K562 (cell line): ENCODE results near the gene LPIN1. TPM values are rescaled to one million over a fixed set of nuclear protein-coding genes. Genes with fewer than 3 reads are reported as not detected.

Source experiments
- ATAC-seq: fragments of 200-7000 bp; cut with Tn5 transposase; 3 replicates; pipeline ENCODE4 v1.9.1; 2020; ENCODE audit warnings: moderate library complexity
- BruUV-seq: library from RNA; stranded (reverse); fragments of 400-500 nt; replicated peaks from 2 replicates; lab custom pipeline; 2021; lab: Mats Ljungman, UMichigan
- CTCF ChIA-PET: fragments of 300-600 bp; formaldehyde crosslinking; extraction: SDS; loops from one replicate; lab custom pipeline; 2021; ENCODE audit warnings: low intra/inter-chr PET ratio; lab: Yijun Ruan, JAX
- POLR2A ChIA-PET: fragments of 300-600, 350-650 bp; sonication (Branson Sonifier 250); formaldehyde crosslinking; extraction: SDS; loops from one replicate; lab custom pipeline; 2021; ENCODE audit warnings: antibody characterized with exemption, inconsistent platforms; lab: Yijun Ruan, JAX
- DNase-seq, 4 experiments: peaks; one replicate each; pipeline versions ENCODE4 v3.0.0 to v3.0.0-alpha.2; 2011 to 2018; ENCODE audit warnings: low spot score in 3 of 4, mixed read lengths in 3 of 4; ENCODE audit errors: extremely low read depth in 1 of 4
- FAIRE-seq: peaks from 2 replicates; lab custom pipeline; 2011; peaks lifted over from hg19 to GRCh38; lab: Jason Lieb, UNC
- H2AFZ ChIP-seq: 2 replicates; pipeline ENCODE4 v1.6.0; 2011; ENCODE audit warnings: low read depth, low read length, control low read depth, inconsistent platforms
- H3K27ac ChIP-seq: fragments of 200-600 bp; 3 replicates; pipeline ENCODE4 v1.8.0; 2011; ENCODE audit warnings: low read depth, mild to moderate bottlenecking, control low read depth, inconsistent platforms, low read length, moderate library complexity, mixed read lengths; ENCODE audit errors: extremely low read depth
- H3K27me3 ChIP-seq, 2 experiments: fragments of 300-600 bp in 1 of 2; 2 replicates in 1 of 2; 3 replicates in 1 of 2; pipeline versions ENCODE4 v1.6.0 to v1.8.0; 2011; ENCODE audit warnings: inconsistent platforms in 2 of 2, low read length in 2 of 2, mild to moderate bottlenecking in 1 of 2, mixed read lengths in 1 of 2, moderate library complexity in 1 of 2; ENCODE audit not compliant: control insufficient read depth in 2 of 2, insufficient read depth in 2 of 2
- H3K36me3 ChIP-seq: fragments of 300-600 bp; 3 replicates; pipeline ENCODE4 v1.8.0; 2011; ENCODE audit warnings: mild to moderate bottlenecking, low read length, inconsistent platforms; ENCODE audit not compliant: control insufficient read depth, insufficient read depth
- H3K4me1 ChIP-seq, 2 experiments: fragments of 200-600 bp in 1 of 2; replicated peaks in 1 of 2; 2 replicates in 1 of 2; 3 replicates in 1 of 2; pipeline versions ENCODE4 v1.5.1 to v1.8.0; 2011; ENCODE audit warnings: inconsistent platforms in 2 of 2, low read length in 2 of 2, mild to moderate bottlenecking in 1 of 2, mixed read lengths in 1 of 2, moderate library complexity in 1 of 2; ENCODE audit not compliant: control insufficient read depth in 2 of 2, insufficient read depth in 2 of 2
- H3K4me2 ChIP-seq: 2 replicates; pipeline ENCODE4 v1.6.1; 2011; ENCODE audit warnings: low read length, control low read depth, inconsistent platforms, mixed read lengths; ENCODE audit not compliant: insufficient read depth
- H3K4me3 ChIP-seq: fragments of 200-600 bp; sonication (generic), shearing (Covaris generic); 2 replicates; pipeline ENCODE4 v1.5.1; 2016; ENCODE audit warnings: control low read depth, inconsistent platforms
- H3K79me2 ChIP-seq: fragments of 200-600 bp; 3 replicates; pipeline ENCODE4 v1.8.0; 2011; ENCODE audit warnings: low read length, inconsistent platforms; ENCODE audit not compliant: control insufficient read depth, insufficient read depth
- H3K9ac ChIP-seq, 2 experiments: 2 replicates each; pipeline versions ENCODE4 v1.6.0 to v1.6.1; 2011; ENCODE audit warnings: low read depth in 2 of 2, low read length in 2 of 2, control low read depth in 1 of 2, inconsistent platforms in 1 of 2, mild to moderate bottlenecking in 1 of 2, mixed read lengths in 1 of 2; ENCODE audit not compliant: insufficient read depth in 1 of 2
- H3K9me1 ChIP-seq: one replicate; pipeline ENCODE4 v1.6.0; 2011; ENCODE audit warnings: inconsistent platforms, mild to moderate bottlenecking, low read length, moderate library complexity; ENCODE audit not compliant: control insufficient read depth, insufficient read depth
- H3K9me3 ChIP-seq: replicated peaks from 2 replicates; pipeline ENCODE4 v1.5.1; 2011; ENCODE audit warnings: low read depth, low read length, inconsistent platforms; ENCODE audit not compliant: control insufficient read depth, insufficient read depth
- H4K20me1 ChIP-seq: replicated peaks from 2 replicates; pipeline ENCODE4 v1.6.1; 2011; ENCODE audit warnings: low read length, inconsistent platforms, mixed read lengths; ENCODE audit not compliant: control insufficient read depth, insufficient read depth
- BACH1 ChIP-seq: fragments of 200-800 bp; sonication (Bioruptor generic); IDR thresholded peaks from 2 replicates; pipeline ENCODE4 v1.6.1; 2016; ENCODE audit warnings: missing genetic modification characterization, missing compliant biosample characterization
- ESRRA ChIP-seq: fragments of 450-650 bp; IDR thresholded peaks from 2 replicates; pipeline ENCODE4 v1.6.1; 2014; ENCODE audit warnings: low read depth, mild to moderate bottlenecking, moderate library complexity, borderline replicate concordance
- FOXJ3 ChIP-seq: sonication (generic); formaldehyde crosslinking; IDR thresholded peaks from 2 replicates; pipeline ENCODE4 v1.4.0; 2020; ENCODE audit warnings: mild to moderate bottlenecking, missing genetic modification reagents
- PHTF2 ChIP-seq: fragments of 250-450 bp; sonication (Bioruptor Pico); IDR thresholded peaks from 2 replicates; pipeline ENCODE4 v1.5.0; 2021; ENCODE audit warnings: mild to moderate bottlenecking
- POLR2B ChIP-seq: fragments of 450-650 bp; IDR thresholded peaks from 2 replicates; pipeline ENCODE4 v1.6.1; 2018; ENCODE audit warnings: low read depth; ENCODE audit not compliant: partially characterized antibody
- ZBTB11 ChIP-seq, 3 experiments: fragments of 200-800 bp in 1 of 3; fragments of 250-450 bp in 1 of 3; fragments of 450-650 bp in 1 of 3; sonication (Bioruptor Pico) in 1 of 3; sonication (Bioruptor generic) in 1 of 3; formaldehyde crosslinking in 1 of 3; IDR thresholded peaks; 2 replicates each; pipeline versions ENCODE4 v1.6.1 to v1.8.0; 2016 to 2022; ENCODE audit warnings: mild to moderate bottlenecking in 2 of 3, missing genetic modification characterization in 2 of 3, missing compliant biosample characterization in 1 of 3, moderate library complexity in 1 of 3
- ZNF384 ChIP-seq: IDR thresholded peaks from 2 replicates; pipeline ENCODE4 v1.6.1; 2012; ENCODE audit warnings: low read depth, low read length, improper control_type of control experiment
- WGBS: fragments of 100-300 bp; shearing (Covaris generic); methylation state at CpG from one replicate; pipeline ENCODE4 v1.1.6; 2016; ENCODE audit warnings: low coverage, mixed read lengths; ENCODE audit not compliant: insufficient coverage; ENCODE audit errors: missing lambda C conversion rate; 5-methylcytosine and 5-hydroxymethylcytosine counted together
- in situ Hi-C: fragments of 300-500 bp; cut with MboI; formaldehyde crosslinking; loops from 4 replicates; pipeline ENCODE4 v1.15.0; 2018; ENCODE audit warnings: inconsistent platforms, mixed read lengths
- intact Hi-C: fragments of 100-400 bp; cut with micrococcal nuclease; formaldehyde crosslinking; loops from 2 replicates; pipeline ENCODE4 v1.14.2; 2022
- polyA plus RNA-seq, 8 experiments: library from polyadenylated mRNA; depleted of rRNA in 4 of 8; stranded (reverse) in 5 of 8; unstranded in 3 of 8; fragments of >200 nt; fragmentation: Nextera tagmentation in 2 of 8; fragmentation: Illumina TruSeq in 1 of 8; extraction: Ambion mirVana in 2 of 8; extraction: Trizol in 1 of 8; gene quantifications; 2 replicates each; pipeline versions ENCODE4 v1.2.1 to v1.2.3, GENCODE V29; 2011 to 2014; ENCODE audit warnings: inconsistent platforms in 1 of 8, missing spikeins in 1 of 8
- total RNA-seq, 7 experiments: library from RNA; depleted of rRNA in 6 of 7; stranded (reverse); fragments of >200 nt in 6 of 7; fragmentation: Illumina TruSeq in 2 of 7; extraction: Trizol in 2 of 7; gene quantifications; 2 replicates each; pipeline versions ENCODE4 v1.2.1 to v1.2.3, GENCODE V29; 2011 to 2021; ENCODE audit warnings: low replicate concordance in 1 of 7

LPIN1 gene
- total and polyA plus RNA-seq, 9 of the 15 experiments (the other 6 are each of a cell fraction or from before 2014, with no cell fraction given): 9.2 to 84.0 (median 27.8) TPM

- H2AFZ ChIP-seq: no peak overlapping the region
- no TSS peak for BruUV-seq
- no peaks in the 10 kb centered on the region for H3K9me1 ChIP-seq
- H3K9ac ChIP-seq: no peak overlapping the region
- H3K4me2 ChIP-seq: no peak overlapping the region
- ChIA-PET CTCF (no interaction called here), POLR2A (interaction anchor here (0.8 kb wide), 1 partner anchor 16 kb away, joined by 3 read pairs; no protein-coding TSS in a partner anchor)
- H3K4me1 ChIP-seq: peaks cover 0 to 7% of the 10 kb centered on the region in 2 experiments; a peak in 1 of 5 replicates
- H3K9me3 ChIP-seq: peaks cover 2% of the 10 kb centered on the region; the same call in 1 of the 2 replicates
- peaks cover 4 to 33% of the 10 kb centered on the region in 2 experiments; a peak in 3 of 5 replicates for H3K27me3 ChIP-seq
- no peaks in the 10 kb centered on the region for H3K79me2 ChIP-seq
- no peaks in the 10 kb centered on the region; the same call in 1 of the 2 replicates for H4K20me1 ChIP-seq
- H3K27ac ChIP-seq: no peak overlapping the region
- ATAC-seq (no peak), DNase-seq (no peak), FAIRE-seq (no peak)
- in situ Hi-C loops: no loop called here
- H3K36me3 ChIP-seq: no peaks in the 10 kb centered on the region
- H3K4me3 ChIP-seq: no peak overlapping the region
- TF ChIP-seq ESRRA: 0 out of 2 replicates have a peak, but pooled peaks have one; percentile 14
- TF ChIP-seq PHTF2 (CRISPR knock-in tag): no peak
- WGBS: 0% methylated on average over 3 of the region's 3 CpGs
- intact Hi-C loops: no loop called here
Observed at GRCh38 chr2:11710210-11710609, 36.2 kb upstream of the LPIN1 start.

GRCh38 chr2:11710632-11711353 lies 35.6 kb upstream of the LPIN1 start:
- no peak overlapping the region for H3K4me2 ChIP-seq
- in situ Hi-C loops: no loop called here
- H2AFZ ChIP-seq: no peak overlapping the region
- no peaks in the 10 kb centered on the region for H3K9me1 ChIP-seq
- WGBS: 2% methylated on average over 3 of the region's 3 CpGs
- ATAC-seq: no peak
- H3K4me3 ChIP-seq: no peak overlapping the region
- no peak overlapping the region for H3K9ac ChIP-seq
- BruUV-seq: no TSS peak
- H3K79me2 ChIP-seq: no peaks in the 10 kb centered on the region
- H3K9me3 ChIP-seq: peaks cover 2% of the 10 kb centered on the region; the same call in 1 of the 2 replicates
- intact Hi-C loops: no loop called here
- ChIA-PET CTCF (no interaction called here), POLR2A (interaction anchor here (0.6 to 0.8 kb wide), 4 partner anchors 12 to 129 kb away, joined by 3 read pairs; no protein-coding TSS in a partner anchor)
- peaks cover 0 to 7% of the 10 kb centered on the region in 2 experiments; a peak in 1 of 5 replicates for H3K4me1 ChIP-seq
- no peaks in the 10 kb centered on the region; the same call in 1 of the 2 replicates for H4K20me1 ChIP-seq
- FAIRE-seq: no peak
- H3K27me3 ChIP-seq: peaks cover 4 to 39% of the 10 kb centered on the region in 2 experiments; a peak in 3 of 5 replicates
- H3K27ac ChIP-seq: no peak overlapping the region
- DNase-seq: no peak
- H3K36me3 ChIP-seq: no peaks in the 10 kb centered on the region
- TF ChIP-seq ZBTB11 (CRISPR knock-in tag; IDR thresholded peaks at IDR 0.05): no peak
- no peak for TF ChIP-seq POLR2B
- TF ChIP-seq BACH1 (tag): no peak
- TF ChIP-seq FOXJ3 (CRISPR knock-in tag): no peak
- TF ChIP-seq ZNF384: no peak
